Type B pancreatic cell (in vitro differentiated cells): ENCODE measurements around the gene SSNA1. TPM values are rescaled to one million over a fixed set of nuclear protein-coding genes. Genes with fewer than 3 reads are reported as not detected.

ENCODE experiments used
- DNase-seq: peaks from one replicate; pipeline ENCODE4 v3.0.0; 2021; ENCODE audit warnings: mixed read lengths; ENCODE audit not compliant: unreplicated experiment; ENCODE audit errors: extremely low spot score
- H3K27ac Mint-ChIP-seq: 2 replicates; pipeline ENCODE4 v1.8.0; 2021; ENCODE audit warnings: mild to moderate bottlenecking, mixed read lengths
- H3K27me3 Mint-ChIP-seq: 2 replicates; pipeline ENCODE4 v1.8.0; 2021; ENCODE audit warnings: mixed read lengths
- H3K36me3 Mint-ChIP-seq: 2 replicates; pipeline ENCODE4 v1.8.0; 2021; ENCODE audit warnings: mixed read lengths
- H3K4me1 Mint-ChIP-seq: one replicate; pipeline ENCODE4 v1.8.0; 2021; ENCODE audit warnings: mixed read lengths; ENCODE audit not compliant: unreplicated experiment
- H3K4me3 Mint-ChIP-seq: 2 replicates; pipeline ENCODE4 v1.8.0; 2021; ENCODE audit warnings: mild to moderate bottlenecking, mixed read lengths
- H3K9me3 Mint-ChIP-seq: 2 replicates; pipeline ENCODE4 v1.8.0; 2021; ENCODE audit warnings: mixed read lengths
- total RNA-seq: library from RNA; stranded (reverse); gene quantifications from 2 replicates; pipeline ENCODE4 v1.2.1, GENCODE V29; 2021; ENCODE audit warnings: low replicate concordance
- TF ChIP-seq, protein P1 (sequence below): fragments of 200-600 bp; sonication (generic); conservative IDR thresholded peaks from 2 replicates; pipeline ENCODE4 v1.5.0; 2021; ENCODE audit warnings: antibody characterized with exemption, mild to moderate bottlenecking

The SSNA1 gene
- total RNA-seq, 1 donor from 2014 or later, result 64.9 TPM

DNA sequence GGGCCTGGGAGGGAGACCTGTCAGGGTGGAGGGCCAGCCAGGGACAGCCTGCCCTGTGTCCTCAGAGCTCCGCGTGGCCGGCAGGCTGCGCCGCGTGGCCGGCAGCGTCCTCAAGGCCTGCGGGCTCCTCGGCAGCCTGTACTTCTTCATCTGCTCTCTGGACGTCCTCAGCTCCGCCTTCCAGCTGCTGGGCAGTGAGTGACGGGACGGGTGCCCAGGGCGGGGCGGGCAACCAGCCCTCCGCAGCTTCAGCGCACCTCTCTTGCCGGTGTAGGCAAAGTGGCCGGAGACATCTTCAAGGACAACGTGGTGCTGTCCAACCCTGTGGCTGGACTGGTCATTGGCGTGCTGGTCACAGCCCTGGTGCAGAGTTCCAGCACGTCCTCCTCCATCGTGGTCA is 44.0 kb downstream of the SSNA1 start:
- TF ChIP-seq, protein P1, sequence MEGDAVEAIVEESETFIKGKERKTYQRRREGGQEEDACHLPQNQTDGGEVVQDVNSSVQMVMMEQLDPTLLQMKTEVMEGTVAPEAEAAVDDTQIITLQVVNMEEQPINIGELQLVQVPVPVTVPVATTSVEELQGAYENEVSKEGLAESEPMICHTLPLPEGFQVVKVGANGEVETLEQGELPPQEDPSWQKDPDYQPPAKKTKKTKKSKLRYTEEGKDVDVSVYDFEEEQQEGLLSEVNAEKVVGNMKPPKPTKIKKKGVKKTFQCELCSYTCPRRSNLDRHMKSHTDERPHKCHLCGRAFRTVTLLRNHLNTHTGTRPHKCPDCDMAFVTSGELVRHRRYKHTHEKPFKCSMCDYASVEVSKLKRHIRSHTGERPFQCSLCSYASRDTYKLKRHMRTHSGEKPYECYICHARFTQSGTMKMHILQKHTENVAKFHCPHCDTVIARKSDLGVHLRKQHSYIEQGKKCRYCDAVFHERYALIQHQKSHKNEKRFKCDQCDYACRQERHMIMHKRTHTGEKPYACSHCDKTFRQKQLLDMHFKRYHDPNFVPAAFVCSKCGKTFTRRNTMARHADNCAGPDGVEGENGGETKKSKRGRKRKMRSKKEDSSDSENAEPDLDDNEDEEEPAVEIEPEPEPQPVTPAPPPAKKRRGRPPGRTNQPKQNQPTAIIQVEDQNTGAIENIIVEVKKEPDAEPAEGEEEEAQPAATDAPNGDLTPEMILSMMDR, result no peak
- Mint-ChIP-seq H3K27ac (no peak overlapping the region), H3K27me3 (peaks cover 2% of the 10 kb centered on the region)

DNA sequence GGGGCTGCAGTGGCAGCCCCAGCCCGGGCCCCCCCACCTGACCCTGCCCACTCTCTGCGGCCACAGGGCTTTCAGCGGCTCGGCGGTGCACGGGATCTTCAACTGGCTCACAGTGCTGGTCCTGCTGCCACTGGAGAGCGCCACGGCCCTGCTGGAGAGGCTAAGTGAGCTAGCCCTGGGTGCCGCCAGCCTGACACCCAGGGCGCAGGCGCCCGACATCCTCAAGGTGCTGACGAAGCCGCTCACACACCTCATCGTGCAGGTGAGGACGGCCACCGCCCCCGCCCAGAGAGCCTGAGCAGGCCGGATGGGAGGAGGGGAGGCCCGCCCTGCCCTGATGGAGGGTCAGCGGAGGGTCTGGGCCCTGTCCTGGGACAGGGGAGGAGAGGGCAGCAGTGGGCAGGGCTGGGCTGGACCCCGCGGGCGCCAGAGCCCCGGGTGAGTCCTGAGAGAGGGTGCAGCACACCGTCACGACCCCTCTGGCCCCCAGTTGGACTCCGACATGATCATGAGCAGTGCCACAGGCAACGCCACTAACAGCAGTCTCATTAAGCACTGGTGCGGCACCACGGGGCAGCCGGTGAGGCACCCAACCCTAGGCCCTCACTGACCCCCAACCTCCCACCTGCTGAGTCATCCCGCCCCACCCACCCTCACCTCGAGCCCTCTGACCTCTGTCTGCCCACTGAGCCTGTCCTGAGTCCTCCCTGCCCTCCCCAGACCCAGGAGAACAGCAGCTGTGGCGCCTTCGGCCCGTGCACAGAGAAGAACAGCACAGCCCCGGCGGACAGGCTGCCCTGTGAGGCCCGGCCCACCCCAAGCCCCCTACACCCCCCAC is 44.9 kb downstream of the SSNA1 start:
- H3K4me3 Mint-ChIP-seq, result no peak overlapping the region
- DNase-seq, result no peak
- no peaks in the 10 kb centered on the region for H3K27me3 Mint-ChIP-seq
- no peaks in the 10 kb centered on the region for H3K36me3 Mint-ChIP-seq
- H3K27ac Mint-ChIP-seq, result no peak overlapping the region
- H3K4me1 Mint-ChIP-seq, result no peaks in the 10 kb centered on the region
- H3K9me3 Mint-ChIP-seq, result no peaks in the 10 kb centered on the region
- TF ChIP-seq, protein P1, result no peak

More for the DNA sequence above, 44.0 kb downstream of the SSNA1 start:
- no peaks in the 10 kb centered on the region for H3K9me3 Mint-ChIP-seq
- H3K4me3 Mint-ChIP-seq, result no peak overlapping the region
- no peak for DNase-seq
- H3K36me3 Mint-ChIP-seq, result no peaks in the 10 kb centered on the region
- H3K4me1 Mint-ChIP-seq, result peaks cover 3% of the 10 kb centered on the region

DNA sequence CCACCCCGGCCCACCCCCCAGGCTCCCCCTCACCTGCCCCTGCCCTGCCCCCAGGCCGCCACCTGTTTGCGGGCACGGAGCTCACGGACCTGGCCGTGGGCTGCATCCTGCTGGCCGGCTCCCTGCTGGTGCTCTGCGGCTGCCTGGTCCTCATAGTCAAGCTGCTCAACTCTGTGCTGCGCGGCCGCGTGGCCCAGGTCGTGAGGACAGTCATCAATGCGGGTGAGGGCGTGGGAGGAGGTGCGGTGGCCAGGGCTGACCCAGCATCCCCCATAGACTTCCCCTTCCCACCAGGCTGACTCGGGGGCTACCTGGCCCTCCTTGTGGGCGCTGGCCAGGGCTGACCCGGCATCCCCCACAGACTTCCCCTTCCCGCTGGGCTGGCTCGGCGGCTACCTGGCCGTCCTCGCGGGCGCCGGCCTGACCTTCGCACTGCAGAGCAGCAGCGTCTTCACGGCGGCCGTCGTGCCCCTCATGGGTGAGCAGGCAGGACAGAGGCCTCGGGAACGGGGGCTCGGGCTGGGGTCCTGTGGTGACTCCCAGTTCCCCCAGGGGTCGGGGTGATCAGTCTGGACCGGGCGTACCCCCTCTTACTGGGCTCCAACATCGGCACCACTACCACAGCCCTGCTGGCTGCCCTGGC is 45.7 kb downstream of the SSNA1 start:
- no peaks in the 10 kb centered on the region for H3K27me3 Mint-ChIP-seq
- no peaks in the 10 kb centered on the region for H3K36me3 Mint-ChIP-seq
- H3K9me3 Mint-ChIP-seq, result no peaks in the 10 kb centered on the region
- TF ChIP-seq, protein P1, result no peak
- DNase-seq, result no peak
- peaks cover 4% of the 10 kb centered on the region for H3K4me1 Mint-ChIP-seq
- no peak overlapping the region for H3K27ac Mint-ChIP-seq
- H3K4me3 Mint-ChIP-seq, result no peak overlapping the region

DNA sequence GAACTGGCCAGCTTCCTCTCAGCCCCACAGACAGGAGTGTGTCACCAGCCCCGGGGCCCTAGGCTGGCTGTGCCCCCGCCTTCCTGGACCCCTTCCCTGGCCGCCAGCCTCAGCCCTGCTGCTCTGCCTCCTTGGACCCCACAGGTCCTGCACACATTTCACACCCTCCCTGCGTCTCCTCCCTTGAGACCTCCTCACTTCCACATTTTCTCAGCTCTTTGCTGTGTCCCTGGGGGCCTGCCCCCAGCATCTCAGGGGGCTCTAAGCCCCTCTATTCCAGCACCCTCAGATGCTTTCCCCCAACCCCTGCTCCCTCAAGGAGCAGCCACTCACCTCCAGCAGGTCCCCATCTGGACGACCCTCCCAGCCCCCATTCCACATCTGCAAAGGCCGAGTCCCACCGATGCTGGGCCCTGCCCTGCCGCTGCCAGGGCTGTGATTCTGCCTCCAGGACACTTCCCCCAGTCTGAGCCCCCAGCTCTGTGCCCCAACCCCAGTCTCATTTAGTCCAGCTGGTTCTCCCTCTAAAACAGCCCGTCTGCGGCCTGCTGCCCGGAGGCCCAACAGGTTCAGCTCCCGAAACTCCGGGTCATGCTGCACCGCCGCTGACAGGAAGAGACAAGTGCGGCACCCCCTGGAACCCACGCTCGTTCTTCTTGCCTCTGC is 46.4 kb downstream of the SSNA1 start:
- Mint-ChIP-seq H3K9me3 (no peaks in the 10 kb centered on the region), H3K4me1 (peaks cover 5% of the 10 kb centered on the region), H3K4me3 (peak overlapping the region; percentile 34), H3K27ac (peak overlapping the region; percentile 46), H3K36me3 (no peaks in the 10 kb centered on the region), H3K27me3 (no peaks in the 10 kb centered on the region)
- TF ChIP-seq, protein P1, result no peak
- DNase-seq, result no peak

DNA sequence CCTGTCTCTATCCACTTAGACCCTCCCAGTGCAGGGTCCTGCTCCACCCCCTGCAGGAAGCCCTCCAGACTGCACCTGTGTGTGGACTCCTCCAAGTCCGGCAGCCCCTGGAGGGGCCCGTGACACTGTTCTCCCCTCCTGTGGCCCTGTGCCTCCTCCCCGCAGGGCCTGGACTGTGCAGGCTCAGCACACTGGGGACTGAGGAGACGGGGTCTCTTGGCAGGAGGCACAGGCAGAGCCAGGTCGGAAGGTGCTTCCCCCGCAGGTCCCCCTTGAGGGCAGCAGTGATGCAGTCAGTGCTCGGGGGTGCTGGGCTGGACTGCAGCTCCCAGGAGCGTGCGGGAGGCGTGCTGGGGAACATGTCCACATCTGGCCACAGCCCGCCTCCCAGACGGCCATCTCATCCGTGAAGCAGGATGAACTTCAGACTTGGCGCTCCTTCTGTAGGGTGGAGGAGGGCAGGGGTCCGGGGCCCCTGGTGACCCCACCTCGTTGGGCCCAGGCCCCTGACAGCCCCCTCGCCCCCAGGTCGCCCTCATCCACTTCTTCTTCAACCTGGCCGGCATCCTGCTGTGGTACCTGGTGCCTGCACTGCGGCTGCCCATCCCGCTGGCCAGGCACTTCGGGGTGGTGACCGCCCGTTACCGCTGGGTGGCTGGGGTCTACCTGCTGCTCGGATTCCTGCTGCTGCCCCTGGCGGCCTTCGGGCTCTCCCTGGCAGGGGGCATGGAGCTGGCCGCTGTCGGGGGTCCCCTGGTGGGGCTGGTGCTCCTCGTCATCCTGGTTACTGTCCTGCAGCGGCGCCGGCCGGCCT is 47.2 kb downstream of the SSNA1 start:
- TF ChIP-seq, protein P1, result peak; percentile 24
- Mint-ChIP-seq H3K36me3 (no peaks in the 10 kb centered on the region), H3K27ac (peak overlapping the region; percentile 46), H3K27me3 (no peaks in the 10 kb centered on the region), H3K4me1 (peaks cover 5% of the 10 kb centered on the region), H3K4me3 (peak overlapping the region; percentile 34), H3K9me3 (no peaks in the 10 kb centered on the region)
- no peak for DNase-seq
